GM12878 (cell line): Measurements from ENCODE around the gene IL17A. TPM values are rescaled to one million over a fixed set of nuclear protein-coding genes. Genes with fewer than 3 reads are reported as not detected.

ENCODE experiments used
- ATAC-seq: fragments of 200-7000 bp; cut with Tn5 transposase; 3 replicates; pipeline ENCODE4 v1.9.1; 2020; ENCODE audit warnings: mild to moderate bottlenecking, moderate library complexity
- BruUV-seq: library from RNA; stranded (reverse); fragments of 400-500 nt; replicated peaks from 2 replicates; lab custom pipeline; 2021; lab: Mats Ljungman, UMichigan
- CTCF ChIA-PET: fragments of 300-600 bp; sonication (Branson Sonifier 250); formaldehyde crosslinking; extraction: SDS; loops from one replicate; lab custom pipeline; 2021; ENCODE audit warnings: inconsistent platforms; lab: Yijun Ruan, JAX
- POLR2A ChIA-PET: fragments of 350-600 bp; formaldehyde crosslinking; extraction: SDS; loops from one replicate; lab custom pipeline; 2021; ENCODE audit warnings: inconsistent platforms; lab: Charles Lee
- RAD21 ChIA-PET: fragments of 300-600 bp; sonication (Branson Sonifier 250); formaldehyde crosslinking; loops from one replicate; lab custom pipeline; 2023; ENCODE audit warnings: antibody characterized with exemption; ENCODE audit not compliant: unreplicated experiment; lab: Charles Lee
- SMC1A ChIA-PET: fragments of 300-600 bp; sonication (Branson Sonifier 250); formaldehyde crosslinking; loops from one replicate; lab custom pipeline; 2023; ENCODE audit not compliant: unreplicated experiment, uncharacterized antibody; lab: Charles Lee
- DNase-seq: peaks from one replicate; pipeline ENCODE4 v3.0.0-alpha.2; 2011; ENCODE audit warnings: low read depth, low spot score
- FAIRE-seq: peaks from 3 replicates; lab custom pipeline; 2011; peaks lifted over from hg19 to GRCh38; lab: Jason Lieb, UNC
- H2AFZ ChIP-seq: 2 replicates; pipeline ENCODE4 v1.6.0; 2011; ENCODE audit warnings: low read depth, low read length, control low read depth; ENCODE audit not compliant: control insufficient read depth
- H3K27ac ChIP-seq: 2 replicates; pipeline ENCODE4 v1.5.1; 2011; ENCODE audit warnings: control low read depth; ENCODE audit not compliant: control insufficient read depth, insufficient read depth
- H3K27me3 ChIP-seq, 2 experiments: replicated peaks in 1 of 2; 2 replicates each; pipeline versions ENCODE4 v1.6.0 to v1.6.1; 2011; ENCODE audit warnings: low read length in 1 of 2; ENCODE audit not compliant: control insufficient read depth in 2 of 2, insufficient read depth in 2 of 2
- H3K36me3 ChIP-seq, 2 experiments: 2 replicates each; pipeline ENCODE4 v1.5.1; 2011; ENCODE audit warnings: low read length in 1 of 2; ENCODE audit not compliant: control insufficient read depth in 2 of 2, insufficient read depth in 2 of 2
- H3K4me1 ChIP-seq: 2 replicates; pipeline ENCODE4 v1.6.1; 2011; ENCODE audit warnings: mild to moderate bottlenecking, low read length, moderate library complexity, mixed read lengths; ENCODE audit not compliant: control insufficient read depth, insufficient read depth
- H3K4me2 ChIP-seq: 2 replicates; pipeline ENCODE4 v1.6.0; 2011; ENCODE audit warnings: control low read depth; ENCODE audit not compliant: control insufficient read depth, insufficient read depth
- H3K4me3 ChIP-seq: fragments of 200-600 bp; sonication (generic); 2 replicates; pipeline ENCODE4 v1.5.1; 2016
- H3K79me2 ChIP-seq: 2 replicates; pipeline ENCODE4 v1.6.0; 2011; ENCODE audit warnings: low read length; ENCODE audit not compliant: control insufficient read depth, insufficient read depth
- H3K9ac ChIP-seq: 2 replicates; pipeline ENCODE4 v1.8.0; 2011; ENCODE audit warnings: low read length, control low read depth, mixed read lengths; ENCODE audit not compliant: control insufficient read depth, insufficient read depth
- H3K9me3 ChIP-seq: replicated peaks from 3 replicates; pipeline ENCODE4 v1.5.1; 2011; ENCODE audit warnings: mild to moderate bottlenecking, low read length; ENCODE audit not compliant: control insufficient read depth, insufficient read depth
- H4K20me1 ChIP-seq: 2 replicates; pipeline ENCODE4 v1.6.0; 2011; ENCODE audit not compliant: control insufficient read depth, insufficient read depth
- ATF7 ChIP-seq: fragments of 450-650 bp; IDR thresholded peaks from 2 replicates; pipeline ENCODE4 v1.6.1; 2016; ENCODE audit warnings: low read depth, mild to moderate bottlenecking
- BCL11A ChIP-seq: IDR thresholded peaks from 2 replicates; pipeline ENCODE4 v1.6.1; 2011; ENCODE audit warnings: low read depth, low read length
- CREB1 ChIP-seq: IDR thresholded peaks from 2 replicates; pipeline ENCODE4 v1.6.1; 2012; ENCODE audit warnings: low read depth, mild to moderate bottlenecking, inconsistent platforms
- ETV6 ChIP-seq, 2 experiments: fragments of 450-650 bp in 1 of 2; IDR thresholded peaks in 1 of 2; conservative IDR thresholded peaks in 1 of 2; 2 replicates each; pipeline ENCODE4 v1.6.1; 2014; ENCODE audit warnings: antibody characterized with exemption in 1 of 2, borderline replicate concordance in 1 of 2, low read depth in 1 of 2, mild to moderate bottlenecking in 1 of 2, moderate library complexity in 1 of 2
- FOXK2 ChIP-seq: fragments of 450-650 bp; IDR thresholded peaks from 2 replicates; pipeline ENCODE4 v1.6.1; 2017; ENCODE audit warnings: mild to moderate bottlenecking, moderate library complexity
- GABPA ChIP-seq: IDR thresholded peaks from 2 replicates; pipeline ENCODE4 v1.6.1; 2014; ENCODE audit warnings: antibody characterized with exemption, low read depth, mild to moderate bottlenecking, inconsistent platforms
- MXI1 ChIP-seq: fragments of 150-350 bp; IDR thresholded peaks from 2 replicates; pipeline ENCODE4 v1.6.1; 2011; ENCODE audit warnings: low read depth, mild to moderate bottlenecking, inconsistent platforms, low read length, improper control_type of control experiment
- NR2F1 ChIP-seq: fragments of 450-650 bp; conservative IDR thresholded peaks from 2 replicates; pipeline ENCODE4 v1.6.1; 2017; ENCODE audit warnings: mild to moderate bottlenecking
- RFX5 ChIP-seq: IDR thresholded peaks from 2 replicates; pipeline ENCODE4 v1.6.1; 2011; ENCODE audit warnings: low read depth, low read length, improper control_type of control experiment
- RUNX3 ChIP-seq: IDR thresholded peaks from 2 replicates; pipeline ENCODE4 v1.6.1; 2012; ENCODE audit warnings: low read length, inconsistent platforms
- SUZ12 ChIP-seq: fragments of 200-600 bp; sonication (generic); IDR thresholded peaks from one replicate; pipeline ENCODE4 v1.6.1; 2018; ENCODE audit warnings: antibody characterized with exemption, mild to moderate bottlenecking; ENCODE audit not compliant: unreplicated experiment
- TCF3 ChIP-seq: IDR thresholded peaks from 2 replicates; pipeline ENCODE4 v1.6.1; 2012; ENCODE audit warnings: low read depth, mild to moderate bottlenecking, low read length, borderline replicate concordance; ENCODE audit not compliant: insufficient read depth
- WRNIP1 ChIP-seq: IDR thresholded peaks from 2 replicates; pipeline ENCODE4 v1.6.1; 2011; ENCODE audit warnings: low read depth, low read length, improper control_type of control experiment, borderline replicate concordance
- WGBS: methylation state at CpG from one replicate; pipeline ENCODE4 v1.1.6; 2016; ENCODE audit warnings: low lambda C conversion rate; ENCODE audit not compliant: insufficient replicate concordance, insufficient coverage; ENCODE audit errors: missing lambda C conversion rate; 5-methylcytosine and 5-hydroxymethylcytosine counted together
- in situ Hi-C: fragments of 300-500 bp; cut with MboI; formaldehyde crosslinking; loops from 9 replicates; pipeline ENCODE4 v1.14.3; 2018; ENCODE audit warnings: mixed read lengths
- intact Hi-C: fragments of 100-400 bp; cut with micrococcal nuclease; formaldehyde crosslinking; loops from one replicate; pipeline ENCODE4 v1.14.2; 2022; ENCODE audit not compliant: unreplicated experiment
- polyA plus RNA-seq, 11 experiments: library from polyadenylated mRNA; depleted of rRNA in 4 of 11; unstranded in 6 of 11; stranded (reverse) in 5 of 11; fragments of >200 nt; fragmentation: Nextera tagmentation in 4 of 11; fragmentation: Illumina TruSeq in 1 of 11; extraction: Ambion mirVana in 4 of 11; extraction: Trizol in 1 of 11; gene quantifications; 1 replicate in 1 of 11; 2 replicates in 10 of 11; pipeline versions ENCODE4 v1.2.1 to v1.2.3, GENCODE V29; 2011 to 2016; ENCODE audit warnings: inconsistent platforms in 2 of 11, missing spikeins in 2 of 11, low read depth in 1 of 11
- total RNA-seq, 4 experiments: library from RNA; depleted of rRNA in 3 of 4; stranded (reverse); fragments of >200 nt in 3 of 4; fragmentation: Illumina TruSeq in 1 of 4; extraction: Trizol in 1 of 4; gene quantifications; 2 replicates each; pipeline versions ENCODE4 v1.2.1 to v1.2.3, GENCODE V29; 2013 to 2021
- TF ChIP-seq, protein P1 (sequence below): IDR thresholded peaks from 2 replicates; pipeline ENCODE4 v1.6.1; 2011; ENCODE audit warnings: borderline replicate concordance, low read depth, mild to moderate bottlenecking, moderate library complexity, mixed read lengths, low read length; ENCODE audit not compliant: insufficient read depth; ENCODE audit errors: extremely low read length
- TF ChIP-seq, protein P2 (sequence below): IDR thresholded peaks from 2 replicates; pipeline ENCODE4 v1.6.1; 2012; ENCODE audit warnings: improper control_type of control experiment, low read depth, low read length; ENCODE audit not compliant: insufficient replicate concordance
- TF ChIP-seq, protein P3 (sequence below): fragments of 450-650 bp; IDR thresholded peaks from 2 replicates; pipeline ENCODE4 v1.6.1; 2014; ENCODE audit warnings: mild to moderate bottlenecking

The IL17A gene
- total and polyA plus RNA-seq, 10 of the 15 experiments (the other 5 are each of a cell fraction or from before 2014, with no cell fraction given): not detected

DNA sequence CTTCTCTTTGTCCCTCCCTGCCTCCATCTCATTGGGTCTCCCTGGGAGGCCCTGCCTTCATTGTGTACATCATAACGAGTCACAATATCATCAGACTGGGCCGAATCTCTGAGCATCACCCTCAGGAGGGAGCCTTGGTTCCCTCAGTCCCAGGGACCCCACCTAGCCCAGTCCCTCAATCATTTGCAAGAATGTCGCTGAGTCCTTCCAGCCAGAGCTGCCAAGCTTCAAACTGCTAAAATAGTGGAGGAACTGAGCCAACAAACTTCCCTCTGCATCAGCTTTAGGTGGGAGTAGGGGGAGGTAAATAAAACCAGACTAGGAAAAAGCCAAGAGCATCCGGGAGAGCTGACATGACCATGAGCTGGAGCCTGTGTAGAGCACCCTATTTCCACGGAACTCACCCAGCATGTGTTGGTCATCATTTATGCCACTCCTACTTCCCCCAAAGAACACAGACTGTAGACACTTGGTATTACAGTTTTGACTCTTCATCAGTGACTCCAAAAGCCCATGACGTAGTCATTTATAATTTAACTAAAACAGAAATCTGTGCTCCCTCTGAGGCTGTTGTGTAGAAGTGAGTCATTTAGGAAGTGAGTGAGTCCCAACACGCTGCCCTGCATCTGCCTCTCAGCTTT, 28.8 kb upstream of the IL17A start:
- intact Hi-C loops: loop anchor here (5.0 kb wide), 1 partner anchor 95 kb away; no protein-coding TSS in a partner anchor
- ChIA-PET RAD21 (interaction anchor here (1.0 kb wide), 1 partner anchor 46 kb away, joined by 3 read pairs; no protein-coding TSS in a partner anchor), POLR2A (interaction anchor here (0.6 kb wide), 1 partner anchor 1138 kb away, joined by 3 read pairs; no protein-coding TSS in a partner anchor), SMC1A (interaction anchor here (0.9 to 1.4 kb wide), 7 partner anchors 12 to 105 kb away, joined by 3 to 7 read pairs (median 4); no protein-coding TSS in a partner anchor), CTCF (interaction anchor here (0.8 to 1.7 kb wide), 7 partner anchors 50 to 495 kb away, joined by 3 to 7 read pairs (median 4); no protein-coding TSS in a partner anchor)
- H3K79me2 ChIP-seq: no peaks in the 10 kb centered on the region
- H3K4me3 ChIP-seq: no peak overlapping the region
- H3K9me3 ChIP-seq: peaks cover 12% of the 10 kb centered on the region; the same call in 2 of the 3 replicates
- H3K27ac ChIP-seq: no peak overlapping the region
- peaks cover 29% of the 10 kb centered on the region for H3K4me1 ChIP-seq
- H3K36me3 ChIP-seq: no peaks in the 10 kb centered on the region
- no peaks in the 10 kb centered on the region for H3K27me3 ChIP-seq
- WGBS: 13% methylated on average over 7 of the region's 7 CpGs
- FAIRE-seq (peak; percentile 44), ATAC-seq (peak; percentile 75), DNase-seq (peak; percentile 48)
- H2AFZ ChIP-seq: no peak overlapping the region
- no peak overlapping the region for H3K9ac ChIP-seq
- no peak overlapping the region for H3K4me2 ChIP-seq
- no TSS peak for BruUV-seq
- in situ Hi-C loops: no loop called here
- H4K20me1 ChIP-seq: no peaks in the 10 kb centered on the region
- TF ChIP-seq CREB1 (peak; percentile 80), RFX5 (no peak), NR2F1 (peak; percentile 27; the same call in 1 of the 2 replicates), ATF7 (peak; percentile 72), BCL11A (peak; percentile 50; the same call in 1 of the 2 replicates), WRNIP1 (no peak), ETV6 (conservative IDR thresholded peaks at IDR 0.05 in 1 of 2, IDR thresholded peaks at IDR 0.05 in 1 of 2; ENCODE audit: borderline replicate concordance in 1 of 2, low read depth in 1 of 2) (peak in 1 of 2 experiments; percentile 86; a peak in 2 of 4 replicates), TCF3 (0 out of 2 replicates have a peak, but pooled peaks have one; percentile 43), FOXK2 (no peak), GABPA (0 out of 2 replicates have a peak, but pooled peaks have one; percentile 42), SUZ12 (no peak), MXI1 (no peak), RUNX3 (peak; percentile 48)
- TF ChIP-seq, protein P1, sequence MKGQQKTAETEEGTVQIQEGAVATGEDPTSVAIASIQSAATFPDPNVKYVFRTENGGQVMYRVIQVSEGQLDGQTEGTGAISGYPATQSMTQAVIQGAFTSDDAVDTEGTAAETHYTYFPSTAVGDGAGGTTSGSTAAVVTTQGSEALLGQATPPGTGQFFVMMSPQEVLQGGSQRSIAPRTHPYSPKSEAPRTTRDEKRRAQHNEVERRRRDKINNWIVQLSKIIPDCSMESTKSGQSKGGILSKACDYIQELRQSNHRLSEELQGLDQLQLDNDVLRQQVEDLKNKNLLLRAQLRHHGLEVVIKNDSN: no peak
- TF ChIP-seq, protein P2, sequence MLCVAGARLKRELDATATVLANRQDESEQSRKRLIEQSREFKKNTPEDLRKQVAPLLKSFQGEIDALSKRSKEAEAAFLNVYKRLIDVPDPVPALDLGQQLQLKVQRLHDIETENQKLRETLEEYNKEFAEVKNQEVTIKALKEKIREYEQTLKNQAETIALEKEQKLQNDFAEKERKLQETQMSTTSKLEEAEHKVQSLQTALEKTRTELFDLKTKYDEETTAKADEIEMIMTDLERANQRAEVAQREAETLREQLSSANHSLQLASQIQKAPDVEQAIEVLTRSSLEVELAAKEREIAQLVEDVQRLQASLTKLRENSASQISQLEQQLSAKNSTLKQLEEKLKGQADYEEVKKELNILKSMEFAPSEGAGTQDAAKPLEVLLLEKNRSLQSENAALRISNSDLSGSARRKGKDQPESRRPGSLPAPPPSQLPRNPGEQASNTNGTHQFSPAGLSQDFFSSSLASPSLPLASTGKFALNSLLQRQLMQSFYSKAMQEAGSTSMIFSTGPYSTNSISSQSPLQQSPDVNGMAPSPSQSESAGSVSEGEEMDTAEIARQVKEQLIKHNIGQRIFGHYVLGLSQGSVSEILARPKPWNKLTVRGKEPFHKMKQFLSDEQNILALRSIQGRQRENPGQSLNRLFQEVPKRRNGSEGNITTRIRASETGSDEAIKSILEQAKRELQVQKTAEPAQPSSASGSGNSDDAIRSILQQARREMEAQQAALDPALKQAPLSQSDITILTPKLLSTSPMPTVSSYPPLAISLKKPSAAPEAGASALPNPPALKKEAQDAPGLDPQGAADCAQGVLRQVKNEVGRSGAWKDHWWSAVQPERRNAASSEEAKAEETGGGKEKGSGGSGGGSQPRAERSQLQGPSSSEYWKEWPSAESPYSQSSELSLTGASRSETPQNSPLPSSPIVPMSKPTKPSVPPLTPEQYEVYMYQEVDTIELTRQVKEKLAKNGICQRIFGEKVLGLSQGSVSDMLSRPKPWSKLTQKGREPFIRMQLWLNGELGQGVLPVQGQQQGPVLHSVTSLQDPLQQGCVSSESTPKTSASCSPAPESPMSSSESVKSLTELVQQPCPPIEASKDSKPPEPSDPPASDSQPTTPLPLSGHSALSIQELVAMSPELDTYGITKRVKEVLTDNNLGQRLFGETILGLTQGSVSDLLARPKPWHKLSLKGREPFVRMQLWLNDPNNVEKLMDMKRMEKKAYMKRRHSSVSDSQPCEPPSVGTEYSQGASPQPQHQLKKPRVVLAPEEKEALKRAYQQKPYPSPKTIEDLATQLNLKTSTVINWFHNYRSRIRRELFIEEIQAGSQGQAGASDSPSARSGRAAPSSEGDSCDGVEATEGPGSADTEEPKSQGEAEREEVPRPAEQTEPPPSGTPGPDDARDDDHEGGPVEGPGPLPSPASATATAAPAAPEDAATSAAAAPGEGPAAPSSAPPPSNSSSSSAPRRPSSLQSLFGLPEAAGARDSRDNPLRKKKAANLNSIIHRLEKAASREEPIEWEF: no peak
- TF ChIP-seq, protein P3, sequence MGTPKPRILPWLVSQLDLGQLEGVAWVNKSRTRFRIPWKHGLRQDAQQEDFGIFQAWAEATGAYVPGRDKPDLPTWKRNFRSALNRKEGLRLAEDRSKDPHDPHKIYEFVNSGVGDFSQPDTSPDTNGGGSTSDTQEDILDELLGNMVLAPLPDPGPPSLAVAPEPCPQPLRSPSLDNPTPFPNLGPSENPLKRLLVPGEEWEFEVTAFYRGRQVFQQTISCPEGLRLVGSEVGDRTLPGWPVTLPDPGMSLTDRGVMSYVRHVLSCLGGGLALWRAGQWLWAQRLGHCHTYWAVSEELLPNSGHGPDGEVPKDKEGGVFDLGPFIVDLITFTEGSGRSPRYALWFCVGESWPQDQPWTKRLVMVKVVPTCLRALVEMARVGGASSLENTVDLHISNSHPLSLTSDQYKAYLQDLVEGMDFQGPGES: no peak
